HEK293T (cell line): Measurements from ENCODE around the gene ST13.

Experiments
- ARNT ChIP-seq: fragments of 450-650 bp; IDR thresholded peaks from 2 replicates; pipeline ENCODE4 v1.6.1; 2017; ENCODE audit warnings: mild to moderate bottlenecking
- BHLHE40 ChIP-seq: fragments of 450-650 bp; IDR thresholded peaks from 2 replicates; pipeline ENCODE4 v1.6.1; 2016; ENCODE audit warnings: mild to moderate bottlenecking, moderate library complexity, borderline replicate concordance
- CTBP1 ChIP-seq: fragments of 450-650 bp; IDR thresholded peaks from 2 replicates; pipeline ENCODE4 v1.6.1; 2016; ENCODE audit warnings: borderline replicate concordance
- FOXK2 ChIP-seq: fragments of 450-650 bp; IDR thresholded peaks from 2 replicates; pipeline ENCODE4 v1.6.1; 2016; ENCODE audit warnings: mild to moderate bottlenecking
- FOXM1 ChIP-seq: fragments of 450-650 bp; IDR thresholded peaks from 2 replicates; pipeline ENCODE4 v1.6.1; 2017; ENCODE audit warnings: mild to moderate bottlenecking, borderline replicate concordance
- HDGF ChIP-seq: fragments of 450-650 bp; IDR thresholded peaks from 2 replicates; pipeline ENCODE4 v1.6.1; 2017; ENCODE audit warnings: antibody characterized with exemption, borderline replicate concordance
- LEF1 ChIP-seq: fragments of 450-650 bp; IDR thresholded peaks from 2 replicates; pipeline ENCODE4 v1.6.1; 2017; ENCODE audit warnings: mild to moderate bottlenecking, borderline replicate concordance
- NFRKB ChIP-seq: fragments of 450-650 bp; IDR thresholded peaks from 2 replicates; pipeline ENCODE4 v1.6.1; 2016; ENCODE audit warnings: mild to moderate bottlenecking, moderate library complexity
- PKNOX1 ChIP-seq: fragments of 450-650 bp; IDR thresholded peaks from 2 replicates; pipeline ENCODE4 v1.6.1; 2016
- SP1 ChIP-seq: fragments of 450-650 bp; IDR thresholded peaks from 2 replicates; pipeline ENCODE4 v1.6.1; 2017
- TARDBP ChIP-seq: fragments of 450-650 bp; IDR thresholded peaks from 2 replicates; pipeline ENCODE4 v1.6.1; 2016

GRCh38 chr22:40904101-40904500 lies 47.7 kb upstream of the ST13 start:
- TF ChIP-seq HDGF (no peak), ARNT (no peak), FOXK2 (no peak), TARDBP (no peak), SP1 (no peak), FOXM1 (no peak), PKNOX1 (no peak), CTBP1 (no peak), NFRKB (no peak), LEF1 (no peak), BHLHE40 (no peak)
